ENCODE results near the gene RAB22A. TPM values are rescaled to one million over a fixed set of nuclear protein-coding genes. Genes with fewer than 3 reads are reported as not detected.

RAB22A gene
- total RNA-seq, 1 donor from 2014 or later: 17.7 TPM

DNA sequence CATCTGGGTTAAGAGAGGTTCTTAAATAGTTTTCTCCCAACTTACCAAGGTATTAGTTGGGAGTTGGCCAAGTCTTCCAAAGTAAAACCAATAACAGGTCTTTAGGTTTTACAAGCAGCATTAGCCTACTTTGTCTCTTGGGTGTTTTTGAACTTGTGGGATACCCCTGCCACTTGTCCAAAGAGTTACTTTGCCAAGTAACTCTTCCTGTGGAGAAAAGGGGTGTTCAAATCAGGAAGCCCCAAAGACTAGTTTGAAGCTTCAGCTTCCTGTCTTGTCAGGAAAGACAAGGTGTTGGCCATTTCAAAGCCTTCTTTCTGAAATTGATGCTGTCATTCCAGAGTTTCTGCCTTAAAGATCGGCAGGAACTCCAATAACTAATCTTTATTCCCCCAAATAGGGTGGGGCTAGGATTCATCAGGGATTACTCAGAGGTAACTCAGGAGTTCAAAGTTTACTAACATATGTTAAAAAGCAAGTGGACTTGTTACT lies 822 bp downstream of the RAB22A start:
- Mint-ChIP-seq H3K9me3 (no peaks in the 10 kb centered on the region), H3K36me3 (peaks cover 23% of the 10 kb centered on the region), H3K4me3 (peak overlapping the region; percentile 95), H3K4me1 (ENCODE audit: unreplicated experiment) (peaks cover 6% of the 10 kb centered on the region), H3K27me3 (no peaks in the 10 kb centered on the region), H3K27ac (peak overlapping the region; percentile 85)
- no peak for TF ChIP-seq CTCF (conservative IDR thresholded peaks at IDR 0.05)
- no peak for DNase-seq (ENCODE audit: extremely low spot score, unreplicated experiment)

DNA sequence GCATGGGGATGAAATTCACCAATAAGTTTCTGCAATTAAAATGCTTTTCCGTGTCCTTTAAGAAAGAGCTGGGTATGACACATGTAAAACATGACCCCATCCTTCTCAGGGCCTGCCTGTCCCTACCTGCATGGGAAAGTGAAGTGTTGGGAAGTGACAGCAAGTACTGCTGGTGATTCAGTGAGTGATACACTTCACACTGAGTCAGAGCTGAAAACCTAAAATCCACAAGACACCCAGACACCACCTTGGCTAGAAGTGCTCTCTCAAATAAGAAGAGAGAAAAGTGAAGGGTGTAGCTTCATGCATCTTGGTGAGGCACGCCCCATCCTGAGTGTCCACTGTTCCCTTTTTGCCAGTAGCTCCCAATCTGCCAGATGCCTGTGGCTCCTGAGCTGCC lies 3.3 kb downstream of the RAB22A start:
- peaks cover 41% of the 10 kb centered on the region for H3K36me3 Mint-ChIP-seq
- TF ChIP-seq CTCF (conservative IDR thresholded peaks at IDR 0.05): no peak
- peak overlapping the region; percentile 36 for H3K4me3 Mint-ChIP-seq
- H3K4me1 Mint-ChIP-seq (ENCODE audit: unreplicated experiment): peaks cover 6% of the 10 kb centered on the region
- no peaks in the 10 kb centered on the region for H3K27me3 Mint-ChIP-seq
- H3K9me3 Mint-ChIP-seq: peaks cover 3% of the 10 kb centered on the region
- peak overlapping the region; percentile 68 for H3K27ac Mint-ChIP-seq
- DNase-seq (ENCODE audit: extremely low spot score, unreplicated experiment): no peak

DNA sequence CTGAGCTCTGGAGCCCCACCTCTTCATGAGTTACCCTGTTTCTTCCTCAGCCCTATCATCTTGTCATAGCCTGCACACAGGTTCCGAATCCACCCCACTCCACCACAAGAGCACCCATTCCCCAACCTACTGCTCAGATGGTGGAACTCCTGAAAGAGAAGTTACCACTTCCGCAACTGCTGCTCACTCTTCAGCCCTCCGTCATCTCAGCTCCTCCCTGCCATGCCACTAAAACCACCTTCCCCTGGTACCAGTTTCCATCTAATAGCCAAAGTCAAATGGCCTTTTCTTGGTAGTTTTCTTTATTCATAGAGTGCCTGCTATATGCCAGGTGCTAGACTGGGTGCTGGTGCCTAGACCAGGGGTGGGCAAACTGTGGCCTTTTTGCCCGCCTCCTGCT lies 3.9 kb downstream of the RAB22A start:
- Mint-ChIP-seq H3K4me1 (ENCODE audit: unreplicated experiment) (peaks cover 6% of the 10 kb centered on the region), H3K27ac (peak overlapping the region; percentile 68), H3K9me3 (peaks cover 3% of the 10 kb centered on the region), H3K4me3 (peak overlapping the region; percentile 62), H3K27me3 (no peaks in the 10 kb centered on the region), H3K36me3 (peaks cover 41% of the 10 kb centered on the region)
- no peak for TF ChIP-seq CTCF (conservative IDR thresholded peaks at IDR 0.05)
- DNase-seq (ENCODE audit: extremely low spot score, unreplicated experiment): no peak

GRCh38 chr20:58321205-58321604 lies 11.7 kb downstream of the RAB22A start:
- H3K4me3 Mint-ChIP-seq: no peak overlapping the region
- peaks cover 3% of the 10 kb centered on the region for H3K9me3 Mint-ChIP-seq
- H3K27ac Mint-ChIP-seq: no peak overlapping the region
- no peaks in the 10 kb centered on the region for H3K27me3 Mint-ChIP-seq
- H3K36me3 Mint-ChIP-seq: peaks cover 35% of the 10 kb centered on the region
- no peaks in the 10 kb centered on the region for H3K4me1 Mint-ChIP-seq (ENCODE audit: unreplicated experiment)
- no peak for DNase-seq (ENCODE audit: extremely low spot score, unreplicated experiment)
- TF ChIP-seq CTCF (conservative IDR thresholded peaks at IDR 0.05): no peak

GRCh38 chr20:58322083-58322482 lies 12.6 kb downstream of the RAB22A start:
- no peak overlapping the region for H3K27ac Mint-ChIP-seq
- no peaks in the 10 kb centered on the region for H3K4me1 Mint-ChIP-seq (ENCODE audit: unreplicated experiment)
- peaks cover 31% of the 10 kb centered on the region for H3K36me3 Mint-ChIP-seq
- no peak for DNase-seq (ENCODE audit: extremely low spot score, unreplicated experiment)
- H3K9me3 Mint-ChIP-seq: no peaks in the 10 kb centered on the region
- no peak overlapping the region for H3K4me3 Mint-ChIP-seq
- TF ChIP-seq CTCF (conservative IDR thresholded peaks at IDR 0.05): no peak
- no peaks in the 10 kb centered on the region for H3K27me3 Mint-ChIP-seq

DNA sequence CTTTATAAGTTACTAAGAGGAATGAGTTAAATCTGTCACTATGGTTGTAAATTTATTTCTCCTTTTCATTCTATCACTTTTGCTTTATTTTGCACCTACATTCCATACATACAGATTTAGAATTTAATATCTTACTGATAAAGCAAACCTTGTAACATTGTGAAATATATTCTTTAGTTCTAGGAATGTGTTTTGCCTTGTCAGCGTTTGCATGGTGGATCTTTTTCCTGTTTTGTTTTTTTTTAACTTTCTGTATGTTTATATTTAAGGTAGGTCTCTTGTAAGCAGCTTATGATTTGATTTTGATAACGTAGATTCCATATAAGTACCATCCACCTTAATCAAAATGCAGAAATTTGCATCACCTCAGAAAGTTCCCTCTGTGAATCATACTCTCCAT lies 16.4 kb downstream of the RAB22A start:
- Mint-ChIP-seq H3K36me3 (peaks cover 21% of the 10 kb centered on the region), H3K27me3 (no peaks in the 10 kb centered on the region), H3K4me3 (no peak overlapping the region), H3K9me3 (no peaks in the 10 kb centered on the region), H3K4me1 (ENCODE audit: unreplicated experiment) (peaks cover 8% of the 10 kb centered on the region), H3K27ac (no peak overlapping the region)
- TF ChIP-seq CTCF (conservative IDR thresholded peaks at IDR 0.05): no peak
- DNase-seq (ENCODE audit: extremely low spot score, unreplicated experiment): no peak
